GM10248 (cell line): ENCODE results near the gene SYK.

ENCODE experiments used
- CTCF ChIA-PET: fragments of 300-600 bp; sonication (Branson Sonifier 250); formaldehyde crosslinking; extraction: SDS; loops from one replicate; lab custom pipeline; 2021; ENCODE audit warnings: antibody characterized with exemption; lab: Yijun Ruan, JAX
- POLR2A ChIA-PET: fragments of 350-650 bp; sonication (Branson Sonifier 250); formaldehyde crosslinking; extraction: SDS; loops from one replicate; lab custom pipeline; 2020; ENCODE audit warnings: antibody characterized with exemption; lab: Yijun Ruan, JAX
- DNase-seq: peaks from one replicate; pipeline ENCODE4 v3.0.0; 2012; ENCODE audit errors: extremely low spot score
- TF ChIP-seq, protein P1 (sequence below): IDR thresholded peaks from 2 replicates; pipeline ENCODE4 v1.5.1; 2012; ENCODE audit warnings: mild to moderate bottlenecking, low read depth; ENCODE audit errors: extremely low read depth, missing control alignments, control extremely low read depth

SYK gene

DNA sequence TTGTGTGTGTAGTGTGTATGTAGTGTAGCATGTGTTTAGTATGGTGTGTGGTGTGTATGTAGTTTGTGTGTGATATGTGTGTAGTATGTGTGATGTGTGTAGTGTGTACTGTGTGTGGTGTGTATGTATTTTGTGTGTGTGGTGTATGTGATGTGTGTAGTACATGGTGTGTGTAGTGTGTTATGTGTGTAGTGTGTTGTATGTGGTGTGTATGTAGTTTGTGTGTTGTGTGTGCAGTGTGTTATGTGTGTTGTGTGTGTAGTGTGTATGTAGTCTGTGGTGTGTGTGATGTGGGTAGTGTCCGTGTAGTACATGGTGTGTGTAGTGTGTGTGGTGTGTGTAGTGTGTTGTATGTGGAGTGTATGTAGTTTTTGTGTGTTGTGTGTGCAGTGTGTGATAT is 40.0 kb downstream of the SYK start:
- no peak for DNase-seq
- TF ChIP-seq, protein P1, sequence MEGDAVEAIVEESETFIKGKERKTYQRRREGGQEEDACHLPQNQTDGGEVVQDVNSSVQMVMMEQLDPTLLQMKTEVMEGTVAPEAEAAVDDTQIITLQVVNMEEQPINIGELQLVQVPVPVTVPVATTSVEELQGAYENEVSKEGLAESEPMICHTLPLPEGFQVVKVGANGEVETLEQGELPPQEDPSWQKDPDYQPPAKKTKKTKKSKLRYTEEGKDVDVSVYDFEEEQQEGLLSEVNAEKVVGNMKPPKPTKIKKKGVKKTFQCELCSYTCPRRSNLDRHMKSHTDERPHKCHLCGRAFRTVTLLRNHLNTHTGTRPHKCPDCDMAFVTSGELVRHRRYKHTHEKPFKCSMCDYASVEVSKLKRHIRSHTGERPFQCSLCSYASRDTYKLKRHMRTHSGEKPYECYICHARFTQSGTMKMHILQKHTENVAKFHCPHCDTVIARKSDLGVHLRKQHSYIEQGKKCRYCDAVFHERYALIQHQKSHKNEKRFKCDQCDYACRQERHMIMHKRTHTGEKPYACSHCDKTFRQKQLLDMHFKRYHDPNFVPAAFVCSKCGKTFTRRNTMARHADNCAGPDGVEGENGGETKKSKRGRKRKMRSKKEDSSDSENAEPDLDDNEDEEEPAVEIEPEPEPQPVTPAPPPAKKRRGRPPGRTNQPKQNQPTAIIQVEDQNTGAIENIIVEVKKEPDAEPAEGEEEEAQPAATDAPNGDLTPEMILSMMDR = no peak
- ChIA-PET POLR2A (no interaction called here), CTCF (no interaction called here)

DNA sequence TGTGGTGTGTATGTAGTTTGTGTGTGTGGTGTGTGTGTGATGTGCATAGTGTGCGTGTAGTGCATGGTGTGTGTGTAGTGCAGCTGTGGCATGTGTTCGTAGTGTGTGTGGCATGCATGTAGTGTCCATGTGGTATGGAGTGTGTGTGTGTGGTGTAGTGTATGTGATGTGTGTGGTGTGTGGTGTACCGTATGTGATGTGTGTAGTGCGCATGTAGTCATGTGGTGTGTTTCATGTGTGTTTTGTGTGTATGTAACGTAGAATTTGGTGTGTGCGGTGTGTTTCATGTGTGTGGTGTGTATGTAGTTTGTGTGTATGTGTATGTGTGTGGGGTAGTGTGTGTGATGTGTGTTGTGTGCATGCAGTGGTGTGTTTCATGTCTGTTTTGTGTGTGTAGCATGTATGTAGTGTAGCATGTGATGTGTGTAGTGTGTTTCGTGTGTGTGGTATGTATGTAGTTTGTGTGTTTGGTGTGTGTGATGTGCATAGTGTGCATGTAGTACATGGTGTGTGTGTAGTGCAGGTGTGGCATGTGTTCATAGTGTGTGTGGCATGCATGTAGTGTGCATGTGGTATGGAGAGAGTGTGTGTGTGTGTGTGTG is 40.7 kb downstream of the SYK start:
- no peak for DNase-seq
- CTCF ChIA-PET = no interaction called here
- TF ChIP-seq, protein P1 = no peak
- POLR2A ChIA-PET = no interaction called here

DNA sequence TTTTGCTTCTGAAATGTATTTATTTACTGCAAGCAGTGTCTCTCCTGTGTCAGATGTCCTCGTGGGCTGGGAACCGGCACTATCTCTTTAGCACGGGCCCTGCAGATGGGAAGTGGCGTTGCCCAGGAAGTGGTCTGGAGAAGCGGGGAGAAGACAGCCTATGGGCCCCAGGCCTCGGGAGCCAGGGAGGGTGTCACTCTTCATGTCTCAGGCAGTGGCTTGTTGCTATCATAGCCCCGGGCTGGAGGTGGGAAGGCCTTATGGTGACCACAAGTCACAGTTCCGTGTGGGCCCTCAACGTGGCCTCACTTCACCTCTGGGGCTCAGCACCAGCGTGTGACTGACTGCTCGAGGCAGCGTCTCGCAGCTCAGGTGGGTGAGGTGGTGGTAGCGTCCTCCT is 41.4 kb downstream of the SYK start:
- TF ChIP-seq, protein P1 = no peak
- DNase-seq = peak; percentile 38
- POLR2A ChIA-PET = no interaction called here
- CTCF ChIA-PET = no interaction called here

DNA sequence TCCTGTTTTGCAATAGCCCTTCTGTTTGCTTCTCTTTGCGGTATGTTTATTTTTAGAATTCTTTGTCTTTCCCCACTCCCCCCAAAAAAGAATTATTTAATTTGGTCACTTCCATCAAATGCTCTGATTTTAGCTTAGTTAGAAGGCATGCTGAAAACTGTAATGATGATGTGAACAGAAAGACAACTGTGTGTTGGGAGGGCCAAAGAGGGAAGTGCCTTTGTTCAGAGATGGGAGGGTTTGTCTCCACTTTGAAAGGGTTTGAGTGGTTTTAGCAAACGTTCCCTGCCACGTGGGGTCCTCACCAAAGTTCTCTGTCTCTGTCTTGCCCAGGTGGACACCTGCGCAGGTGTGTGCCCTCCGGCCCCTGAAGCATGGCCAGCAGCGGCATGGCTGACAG is 41.9 kb downstream of the SYK start:
- ChIA-PET POLR2A (no interaction called here), CTCF (no interaction called here)
- TF ChIP-seq, protein P1 = no peak
- DNase-seq = no peak

DNA sequence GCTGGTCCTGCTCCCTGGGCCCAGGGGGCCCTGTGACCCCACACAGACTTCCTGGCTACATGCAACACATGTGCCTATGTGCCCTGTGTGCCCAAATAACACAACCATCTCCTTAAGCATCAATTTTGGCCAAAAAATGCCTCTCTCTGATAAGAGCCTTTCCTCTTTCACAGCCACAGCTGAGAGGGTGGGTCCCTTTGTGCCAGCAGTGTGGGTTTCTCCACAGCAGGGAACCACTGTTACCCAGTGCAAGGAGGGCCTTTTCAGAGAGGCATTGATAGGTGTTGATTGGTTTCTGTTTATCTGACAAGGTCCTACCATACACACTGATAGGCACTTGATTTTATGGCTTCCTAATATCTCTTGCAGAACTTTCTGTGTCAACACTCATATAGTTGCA is 42.7 kb downstream of the SYK start:
- ChIA-PET CTCF (no interaction called here), POLR2A (no interaction called here)
- no peak for DNase-seq
- TF ChIP-seq, protein P1 = no peak

DNA sequence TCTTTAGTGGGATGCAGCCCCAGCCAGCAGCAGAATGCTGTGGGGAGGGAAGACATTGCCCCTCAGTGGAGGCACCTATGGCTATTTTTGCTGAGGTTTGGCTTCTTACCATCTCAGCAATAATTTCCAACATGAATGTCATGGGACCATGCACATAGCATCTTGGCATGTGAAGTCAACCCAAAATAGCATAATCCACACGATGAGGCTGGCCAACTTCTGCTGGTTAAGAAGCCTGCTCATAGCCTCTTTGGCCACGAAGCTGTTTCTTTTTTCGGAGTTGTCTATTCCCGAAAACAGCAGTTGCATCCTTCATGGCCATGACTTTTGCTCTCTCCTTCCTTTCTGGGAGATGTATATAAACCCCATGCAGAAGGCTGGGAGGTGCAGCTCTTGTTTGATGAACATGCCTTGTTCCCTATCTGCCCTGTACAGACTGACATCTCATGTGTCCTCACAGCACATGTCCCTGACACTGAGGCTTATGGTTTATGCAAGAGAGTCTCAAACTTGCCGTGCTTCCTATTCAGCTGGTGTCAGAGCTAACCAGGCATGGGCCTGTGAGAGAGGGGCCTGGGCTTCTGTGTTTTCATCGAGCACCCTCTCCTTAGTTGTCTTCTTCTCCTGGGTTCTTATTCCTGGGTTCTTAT is 45.3 kb downstream of the SYK start:
- POLR2A ChIA-PET = no interaction called here
- TF ChIP-seq, protein P1 = no peak
- CTCF ChIA-PET = interaction anchor here (1.1 to 2.0 kb wide), 4 partner anchors 14 to 605 kb away, joined by 3 to 5 read pairs (median 4); no protein-coding TSS in a partner anchor
- DNase-seq = no peak
